H1 (cell line): ENCODE measurements around the gene GBE1. TPM values are rescaled to one million over a fixed set of nuclear protein-coding genes. Genes with fewer than 3 reads are reported as not detected.

ENCODE experiments used
- CTCF ChIA-PET: fragments of 300-600 bp; sonication (Branson Sonifier 250); formaldehyde crosslinking; loops from one replicate; lab custom pipeline; 2021; ENCODE audit not compliant: partially characterized antibody; lab: Charles Lee
- POLR2A ChIA-PET: fragments of 300-600 bp; sonication (Branson Sonifier 250); formaldehyde crosslinking; loops from one replicate; lab custom pipeline; 2021; ENCODE audit warnings: inconsistent platforms; ENCODE audit not compliant: partially characterized antibody; lab: Charles Lee
- DNase-seq, 2 experiments: peaks; one replicate each; pipeline versions ENCODE4 v3.0.0 to v3.0.0-alpha.2; 2010 to 2022; ENCODE audit warnings: low spot score in 2 of 2, low read depth in 1 of 2, mixed read lengths in 1 of 2
- FAIRE-seq: peaks from 2 replicates; lab custom pipeline; 2011; peaks lifted over from hg19 to GRCh38; lab: Jason Lieb, UNC
- H2AFZ ChIP-seq: 2 replicates; pipeline ENCODE4 v1.8.1; 2012; ENCODE audit warnings: low read length, inconsistent platforms
- H2AK5ac ChIP-seq: 2 replicates; pipeline ENCODE4 v1.6.1; 2013; ENCODE audit warnings: low read depth, low read length
- H2BK120ac ChIP-seq: replicated peaks from 2 replicates; pipeline ENCODE3; 2013; ENCODE audit warnings: low read depth, low read length, inconsistent platforms
- H2BK12ac ChIP-seq: 2 replicates; pipeline ENCODE4 v1.6.1; 2013; ENCODE audit warnings: low read depth, low read length
- H2BK15ac ChIP-seq: 2 replicates; pipeline ENCODE4 v1.6.1; 2013; ENCODE audit warnings: low read length
- H2BK20ac ChIP-seq: 2 replicates; pipeline ENCODE4 v1.6.1; 2013; ENCODE audit warnings: low read length
- H2BK5ac ChIP-seq: 2 replicates; pipeline ENCODE4 v1.6.1; 2013; ENCODE audit warnings: low read depth, low read length
- H3K14ac ChIP-seq: 2 replicates; pipeline ENCODE4 v1.6.1; 2013; ENCODE audit warnings: inconsistent platforms; ENCODE audit not compliant: insufficient read length
- H3K18ac ChIP-seq: 2 replicates; pipeline ENCODE4 v1.6.1; 2013; ENCODE audit warnings: low read length; ENCODE audit errors: extremely low read depth
- H3K23ac ChIP-seq: 2 replicates; pipeline ENCODE4 v1.6.1; 2013; ENCODE audit warnings: inconsistent platforms; ENCODE audit not compliant: insufficient read length
- H3K23me2 ChIP-seq: 2 replicates; pipeline ENCODE4 v1.6.1; 2013; ENCODE audit warnings: low read depth, low read length
- H3K27ac ChIP-seq: 2 replicates; pipeline ENCODE4 v1.6.1; 2011; ENCODE audit warnings: low read depth, low read length, inconsistent platforms
- H3K27me3 ChIP-seq, 4 experiments: replicated peaks in 1 of 4; 1 replicate in 1 of 4; 2 replicates in 3 of 4; pipeline versions ENCODE4 v1.6.1 to v1.8.1; 2011 to 2013; ENCODE audit warnings: low read length in 3 of 4, mild to moderate bottlenecking in 3 of 4, inconsistent platforms in 2 of 4, mixed read lengths in 2 of 4, moderate library complexity in 1 of 4; ENCODE audit not compliant: control insufficient read depth in 3 of 4, insufficient read depth in 3 of 4; ENCODE audit errors: extremely low read depth in 1 of 4
- H3K36me3 ChIP-seq, 4 experiments: 2 replicates each; pipeline versions ENCODE4 v1.6.1 to v1.8.1; 2011 to 2013; ENCODE audit warnings: mild to moderate bottlenecking in 4 of 4, low read length in 3 of 4, moderate library complexity in 2 of 4, control low read depth in 1 of 4, inconsistent platforms in 1 of 4; ENCODE audit not compliant: insufficient read depth in 4 of 4, control insufficient read depth in 2 of 4
- H3K4ac ChIP-seq: replicated peaks from 2 replicates; pipeline ENCODE3; 2013; ENCODE audit warnings: low read length, low read depth, mixed read lengths, inconsistent platforms; ENCODE audit not compliant: insufficient read length
- H3K4me1 ChIP-seq, 4 experiments: replicated peaks in 1 of 4; 1 replicate in 1 of 4; 2 replicates in 3 of 4; pipeline versions ENCODE4 v1.6.1 to v1.8.1; 2011 to 2013; ENCODE audit warnings: low read length in 3 of 4, inconsistent platforms in 2 of 4, mixed read lengths in 1 of 4; ENCODE audit not compliant: insufficient read depth in 4 of 4, control insufficient read depth in 3 of 4
- H3K4me2 ChIP-seq, 2 experiments: 2 replicates each; pipeline versions ENCODE4 v1.6.1 to v1.8.1; 2011 to 2013; ENCODE audit warnings: low read depth in 2 of 2, low read length in 2 of 2, control low read depth in 1 of 2, inconsistent platforms in 1 of 2, mild to moderate bottlenecking in 1 of 2; ENCODE audit not compliant: insufficient read depth in 1 of 2
- H3K4me3 ChIP-seq, 4 experiments: fragments of 200-600, 300-600 bp in 1 of 4; sonication (generic), shearing (Covaris generic), sonication (Bioruptor Twin) in 1 of 4; 2 replicates each; pipeline versions ENCODE4 v1.5.1 to v1.8.1; 2011 to 2016; ENCODE audit warnings: low read length in 4 of 4, low read depth in 3 of 4, control low read depth in 2 of 4, inconsistent platforms in 2 of 4, mild to moderate bottlenecking in 2 of 4, mixed read lengths in 1 of 4, moderate library complexity in 1 of 4; ENCODE audit not compliant: insufficient read depth in 2 of 4; ENCODE audit errors: extremely low read depth in 1 of 4
- H3K56ac ChIP-seq: replicated peaks from 2 replicates; pipeline ENCODE3; 2013; ENCODE audit warnings: low read depth, mild to moderate bottlenecking, mixed read lengths, low read length, inconsistent platforms; ENCODE audit not compliant: insufficient read length
- H3K79me1 ChIP-seq: 2 replicates; pipeline ENCODE4 v1.6.1; 2013; ENCODE audit warnings: low read depth, low read length, control low read depth
- H3K79me2 ChIP-seq, 2 experiments: 2 replicates each; pipeline versions ENCODE4 v1.6.1 to v1.8.1; 2012 to 2013; ENCODE audit warnings: low read length in 2 of 2, mild to moderate bottlenecking in 2 of 2, inconsistent platforms in 1 of 2; ENCODE audit not compliant: insufficient read depth in 2 of 2, control insufficient read depth in 1 of 2
- H3K9ac ChIP-seq, 4 experiments: replicated peaks in 1 of 4; 1 replicate in 1 of 4; 2 replicates in 3 of 4; pipeline versions ENCODE4 v1.6.1 to v1.8.1; 2011 to 2013; ENCODE audit warnings: low read depth in 3 of 4, low read length in 3 of 4, control low read depth in 2 of 4, mild to moderate bottlenecking in 2 of 4, moderate library complexity in 2 of 4, inconsistent platforms in 1 of 4; ENCODE audit errors: extremely low read depth in 1 of 4
- H3K9me3 ChIP-seq, 2 experiments: 2 replicates each; pipeline versions ENCODE4 v1.6.1 to v1.8.1; 2012 to 2013; ENCODE audit warnings: mild to moderate bottlenecking in 2 of 2, moderate library complexity in 2 of 2, control low read depth in 1 of 2, inconsistent platforms in 1 of 2, low read depth in 1 of 2, low read length in 1 of 2, mixed read lengths in 1 of 2; ENCODE audit not compliant: insufficient read depth in 2 of 2
- H4K20me1 ChIP-seq, 2 experiments: replicated peaks in 1 of 2; 2 replicates each; pipeline versions ENCODE3 to v1.8.1; 2011 to 2013; ENCODE audit warnings: inconsistent platforms in 2 of 2, low read length in 2 of 2, mild to moderate bottlenecking in 1 of 2; ENCODE audit not compliant: insufficient read depth in 2 of 2, control insufficient read depth in 1 of 2
- H4K5ac ChIP-seq: 2 replicates; pipeline ENCODE4 v1.6.1; 2013; ENCODE audit warnings: low read length, low read depth, mixed read lengths, inconsistent platforms; ENCODE audit not compliant: insufficient read length
- H4K8ac ChIP-seq: 2 replicates; pipeline ENCODE4 v1.8.0; 2013; ENCODE audit warnings: mild to moderate bottlenecking, moderate library complexity, low read length, inconsistent platforms; ENCODE audit not compliant: insufficient read depth; ENCODE audit errors: extremely low read depth
- H4K91ac ChIP-seq: replicated peaks from 2 replicates; pipeline ENCODE3; 2013; ENCODE audit warnings: low read length, mixed read lengths, inconsistent platforms; ENCODE audit not compliant: insufficient read length
- BRCA1 ChIP-seq: IDR thresholded peaks from 2 replicates; pipeline ENCODE4 v1.6.1; 2012; ENCODE audit warnings: low read depth, low read length, improper control_type of control experiment
- CBX8 ChIP-seq: fragments of 300-800, 300-1000 bp; sonication (generic); IDR thresholded peaks from 2 replicates; pipeline ENCODE4 v1.7.1; 2016; ENCODE audit warnings: low read depth, low read length, borderline replicate concordance
- CHD1 ChIP-seq: IDR thresholded peaks from 2 replicates; pipeline ENCODE4 v1.6.1; 2012; ENCODE audit warnings: low read depth, low read length, improper control_type of control experiment
- CREB1 ChIP-seq: IDR thresholded peaks from 2 replicates; pipeline ENCODE4 v1.6.1; 2012; ENCODE audit warnings: inconsistent platforms
- E2F6 ChIP-seq: IDR thresholded peaks from 2 replicates; pipeline ENCODE4 v1.6.1; 2012; ENCODE audit warnings: inconsistent platforms
- GTF2F1 ChIP-seq: IDR thresholded peaks from 2 replicates; pipeline ENCODE4 v1.6.1; 2012; ENCODE audit warnings: low read depth, low read length, improper control_type of control experiment, borderline replicate concordance
- HDAC6 ChIP-seq: IDR thresholded peaks from one replicate; pipeline ENCODE4 v1.7.1; 2012; ENCODE audit warnings: low read depth, mild to moderate bottlenecking, inconsistent platforms, low read length, moderate library complexity
- JUN ChIP-seq: IDR thresholded peaks from 2 replicates; pipeline ENCODE4 v1.6.1; 2011; ENCODE audit warnings: low read depth, mild to moderate bottlenecking, improper control_type of control experiment, low read length
- KDM5A ChIP-seq: fragments of 200-600 bp; IDR thresholded peaks from 2 replicates; pipeline ENCODE4 v1.7.1; 2012; ENCODE audit warnings: mild to moderate bottlenecking, low read length, inconsistent platforms, mixed read lengths
- PHF8 ChIP-seq: fragments of 200-600 bp; sonication (generic); conservative IDR thresholded peaks from 2 replicates; pipeline ENCODE4 v1.7.1; 2012; ENCODE audit warnings: low read depth, mild to moderate bottlenecking, inconsistent platforms, low read length, moderate library complexity
- POU5F1 ChIP-seq: IDR thresholded peaks from 2 replicates; pipeline ENCODE4 v1.6.1; 2011; ENCODE audit warnings: low read depth, mild to moderate bottlenecking, low read length, moderate library complexity
- SP2 ChIP-seq: IDR thresholded peaks from 2 replicates; pipeline ENCODE4 v1.6.1; 2012; ENCODE audit warnings: mild to moderate bottlenecking, low read length, inconsistent platforms
- SP4 ChIP-seq: IDR thresholded peaks from 2 replicates; pipeline ENCODE4 v1.6.1; 2012; ENCODE audit warnings: low read length, inconsistent platforms
- YY1 ChIP-seq: IDR thresholded peaks from 2 replicates; pipeline ENCODE4 v1.6.1; 2011; ENCODE audit warnings: low read depth, mild to moderate bottlenecking, low read length
- WGBS, 2 experiments: shearing (Covaris generic) in 1 of 2; methylation state at CpG; one replicate each; pipeline versions ENCODE4 v1.1.6 to v1.1.7; 2013 to 2015; ENCODE audit warnings: low lambda C conversion rate in 2 of 2, mixed read lengths in 2 of 2, inconsistent platforms in 1 of 2, low coverage in 1 of 2, missing lambda C conversion rate in 1 of 2; ENCODE audit not compliant: insufficient replicate concordance in 2 of 2, insufficient coverage in 1 of 2, insufficient read length in 1 of 2; ENCODE audit errors: extremely low coverage in 1 of 2, missing lambda C conversion rate in 1 of 2; 5-methylcytosine and 5-hydroxymethylcytosine counted together
- polyA plus RNA-seq, 7 experiments: library from polyadenylated mRNA; depleted of rRNA in 3 of 7; stranded (reverse) in 5 of 7; unstranded in 2 of 7; fragments of >200 nt in 5 of 7; fragments of 200-250 nt in 2 of 7; gene quantifications; 1 replicate in 5 of 7; 2 replicates in 1 of 7; 4 replicates in 1 of 7; pipeline versions ENCODE4 v1.2.1 to v1.2.3, GENCODE V29; 2011 to 2013; ENCODE audit warnings: missing spikeins in 2 of 7, mixed read lengths in 2 of 7
- total RNA-seq: library from RNA; stranded (reverse); fragmentation: NEBNext Ultra II Directional; extraction: Animal tissue kit (Norgen Biotek cat#: 25700); gene quantifications from 2 replicates; pipeline ENCODE4 v1.2.1, GENCODE V29; 2021

Gene GBE1
- total and polyA plus RNA-seq, 2 of the 8 experiments (the other 6 are each of a cell fraction or from before 2014, with no cell fraction given), result 3.3 to 7.3 TPM

- Histone ChIP-seq H2AFZ (no peak overlapping the region), H3K4me3 (no peak overlapping the region), H2BK120ac (no peak overlapping the region), H3K14ac (no peak overlapping the region), H2BK12ac (no peak overlapping the region), H3K36me3 (no peaks in the 10 kb centered on the region), H4K8ac (no peak overlapping the region), H4K20me1 (no peaks in the 10 kb centered on the region), H3K27ac (no peak overlapping the region), H3K4me2 (no peak overlapping the region), H3K9me3 (no peaks in the 10 kb centered on the region), H3K4ac (no peak overlapping the region), H2BK5ac (no peak overlapping the region), H3K79me1 (no peaks in the 10 kb centered on the region), H4K91ac (no peak overlapping the region), H3K4me1 (no peaks in the 10 kb centered on the region), H3K18ac (no peak overlapping the region), H2BK15ac (no peak overlapping the region), H3K56ac (no peak overlapping the region), H3K9ac (no peak overlapping the region), H3K27me3 (peaks cover 0 to 2% (median 0%) of the 10 kb centered on the region in 4 experiments; a peak in 1 of 7 replicates), H3K23ac (no peak overlapping the region), H2AK5ac (no peak overlapping the region), H3K79me2 (no peaks in the 10 kb centered on the region), H3K23me2 (no peaks in the 10 kb centered on the region; the same call in 1 of the 2 replicates), H2BK20ac (no peak overlapping the region), H4K5ac (no peak overlapping the region)
- 97% methylated on average over 2 of the region's 2 CpGs; no CpG with 5 or more reads in 1 of the 2 experiments for WGBS, 2 experiments
- CTCF ChIA-PET, result interaction anchor here (1.0 kb wide), 1 partner anchor 15 kb away, joined by 3 read pairs; no protein-coding TSS in a partner anchor
- POLR2A ChIA-PET, result no interaction called here
- no peak for FAIRE-seq
- no peak for DNase-seq
- TF ChIP-seq POU5F1 (no peak), SP2 (no peak), JUN (no peak), KDM5A (no peak), HDAC6 (no peak), E2F6 (no peak), PHF8 (no peak), CREB1 (no peak), SP4 (no peak), CBX8 (no peak), GTF2F1 (no peak), BRCA1 (no peak), YY1 (no peak), CHD1 (no peak)
Measured at GRCh38 chr3:81503026-81503425, 258.4 kb downstream of the GBE1 start.
